Activated CD8-positive, alpha-beta memory T cell treated with anti-CD3 and anti-CD28 coated beads, Interleukin-2, amount 50 U/mL, for 24 hours (primary cell): ENCODE measurements around the gene MTMR10.

Source experiments
- DNase-seq: peaks from one replicate; pipeline ENCODE4 v3.0.0-alpha.2; 2020; ENCODE audit errors: extremely low read depth

The MTMR10 gene

GRCh38 chr15:30991255-30992235, at the start of gene MTMR10:
MTMR10 (minus strand) TSS chr15:30991628; CDS start chr15:30991506, 122 bp downstream.
- DNase-seq: no peak

- no peak for DNase-seq
These were observed 49.2 kb upstream of the MTMR10 start for GRCh38 chr15:31040611-31041010.

GRCh38 chr15:31039961-31040360, 48.5 kb upstream of the MTMR10 start:
- no peak for DNase-seq

- no peak for DNase-seq
These were observed 46.5 kb upstream of the MTMR10 start for GRCh38 chr15:31037731-31038477.

GRCh38 chr15:31036783-31037182, 45.4 kb upstream of the MTMR10 start:
- DNase-seq: no peak

GRCh38 chr15:31035610-31036009, 44.2 kb upstream of the MTMR10 start:
- no peak for DNase-seq

- DNase-seq: no peak
These were observed 42.7 kb upstream of the MTMR10 start for GRCh38 chr15:31034152-31034551.

GRCh38 chr15:31032961-31033371, 41.5 kb upstream of the MTMR10 start:
- DNase-seq: no peak

GRCh38 chr15:31031471-31032067, 40.1 kb upstream of the MTMR10 start:
- no peak for DNase-seq

- DNase-seq: no peak
These were observed 36.6 kb upstream of the MTMR10 start for GRCh38 chr15:31027910-31028578.

- no peak for DNase-seq
These were observed 34.6 kb upstream of the MTMR10 start for GRCh38 chr15:31025996-31026395.

GRCh38 chr15:31024979-31025378, 33.6 kb upstream of the MTMR10 start:
- no peak for DNase-seq

- DNase-seq: no peak
These were observed 32.9 kb upstream of the MTMR10 start for GRCh38 chr15:31024330-31024729.

GRCh38 chr15:31023841-31024240, 32.4 kb upstream of the MTMR10 start:
- DNase-seq: no peak

- DNase-seq: no peak
These were observed 29.7 kb upstream of the MTMR10 start for GRCh38 chr15:31021067-31021665.

GRCh38 chr15:31020542-31020941, 29.1 kb upstream of the MTMR10 start:
- no peak for DNase-seq

GRCh38 chr15:31019986-31020385, 28.6 kb upstream of the MTMR10 start:
- no peak for DNase-seq

GRCh38 chr15:31017311-31017710, 25.9 kb upstream of the MTMR10 start:
- no peak for DNase-seq

GRCh38 chr15:31016446-31016915, 25.1 kb upstream of the MTMR10 start:
- DNase-seq: no peak

GRCh38 chr15:31014608-31014925, 23.1 kb upstream of the MTMR10 start:
- DNase-seq: no peak

- no peak for DNase-seq
These were observed 22.6 kb upstream of the MTMR10 start for GRCh38 chr15:31013863-31014607.
